K562 (cell line): Measurements from ENCODE around the gene SCAMP3. TPM values are rescaled to one million over a fixed set of nuclear protein-coding genes. Genes with fewer than 3 reads are reported as not detected.

ENCODE experiments used
- E2F3 ChIP-seq: fragments of 250-450 bp; sonication (Bioruptor Pico); IDR thresholded peaks from 2 replicates; pipeline ENCODE4 v1.4.0; 2020; ENCODE audit warnings: mild to moderate bottlenecking
- GATAD2B ChIP-seq: fragments of 450-650 bp; IDR thresholded peaks from 2 replicates; pipeline ENCODE4 v1.6.1; 2017; ENCODE audit warnings: mild to moderate bottlenecking, borderline replicate concordance
- MCM3 ChIP-seq: fragments of 450-650 bp; IDR thresholded peaks from 2 replicates; pipeline ENCODE4 v1.6.1; 2016
- NCOR1 ChIP-seq: fragments of 450-650 bp; IDR thresholded peaks from 2 replicates; pipeline ENCODE4 v1.6.1; 2016; ENCODE audit warnings: mild to moderate bottlenecking, moderate library complexity
- PHB2 ChIP-seq: fragments of 450-650 bp; IDR thresholded peaks from 2 replicates; pipeline ENCODE4 v1.6.1; 2017; ENCODE audit warnings: low read depth
- PHF8 ChIP-seq: fragments of 200-600 bp; sonication (generic); IDR thresholded peaks from 2 replicates; pipeline ENCODE4 v1.6.1; 2012; ENCODE audit warnings: mixed run types, mild to moderate bottlenecking, inconsistent platforms, low read length, moderate library complexity, borderline replicate concordance
- POLR2B ChIP-seq: fragments of 450-650 bp; IDR thresholded peaks from 2 replicates; pipeline ENCODE4 v1.6.1; 2018; ENCODE audit warnings: low read depth; ENCODE audit not compliant: partially characterized antibody
- RBM34 ChIP-seq: fragments of 200-400 bp; formaldehyde crosslinking; IDR thresholded peaks from 2 replicates; pipeline ENCODE4 v1.6.1; 2018; ENCODE audit warnings: low read length, borderline replicate concordance; ENCODE audit not compliant: insufficient read depth
- RREB1 ChIP-seq: fragments of 250-450 bp; sonication (Bioruptor Pico); IDR thresholded peaks from 2 replicates; pipeline ENCODE4 v1.4.0; 2020
- SP1 ChIP-seq: sonication (generic); formaldehyde crosslinking; IDR thresholded peaks from 2 replicates; pipeline ENCODE4 v1.8.1; 2022; ENCODE audit warnings: mild to moderate bottlenecking, missing genetic modification reagents
- SRF ChIP-seq, 2 experiments: fragments of 250-450, 450-650 bp in 1 of 2; sonication (Bioruptor Pico) in 1 of 2; sonication (generic) in 1 of 2; formaldehyde crosslinking; IDR thresholded peaks; 2 replicates each; pipeline versions ENCODE4 v1.5.0 to v1.5.1; 2020 to 2022; ENCODE audit warnings: mild to moderate bottlenecking in 1 of 2, missing genetic modification reagents in 1 of 2
- TBP ChIP-seq: optimal IDR thresholded peaks from 2 replicates; pipeline ENCODE3; 2011; ENCODE audit warnings: low read depth, low read length, improper control_type of control experiment
- THAP7 ChIP-seq: fragments of 250-450 bp; sonication (Bioruptor Pico); IDR thresholded peaks from 2 replicates; pipeline ENCODE4 v1.5.0; 2021
- ZMIZ1 ChIP-seq, 2 experiments: fragments of 150-350 bp in 1 of 2; IDR thresholded peaks; 2 replicates each; pipeline ENCODE4 v1.6.1; 2012 to 2016; ENCODE audit warnings: low read depth in 2 of 2, low read length in 2 of 2, mild to moderate bottlenecking in 1 of 2, moderate library complexity in 1 of 2
- ZNF316 ChIP-seq: fragments of 450-650 bp; IDR thresholded peaks from 2 replicates; pipeline ENCODE4 v1.6.1; 2016
- ZNF324 ChIP-seq: fragments of 250-450 bp; sonication (Bioruptor Pico); IDR thresholded peaks from 2 replicates; pipeline ENCODE4 v1.4.0; 2020; ENCODE audit warnings: mild to moderate bottlenecking
- ZNF830 ChIP-seq: fragments of 250-450 bp; sonication (Bioruptor Pico); IDR thresholded peaks from 2 replicates; pipeline ENCODE4 v1.5.0; 2021; ENCODE audit warnings: mild to moderate bottlenecking
- polyA plus RNA-seq, 8 experiments: library from polyadenylated mRNA; depleted of rRNA in 4 of 8; stranded (reverse) in 5 of 8; unstranded in 3 of 8; fragments of >200 nt; fragmentation: Nextera tagmentation in 2 of 8; fragmentation: Illumina TruSeq in 1 of 8; extraction: Ambion mirVana in 2 of 8; extraction: Trizol in 1 of 8; gene quantifications; 2 replicates each; pipeline versions ENCODE4 v1.2.1 to v1.2.3, GENCODE V29; 2011 to 2014; ENCODE audit warnings: inconsistent platforms in 1 of 8, missing spikeins in 1 of 8
- total RNA-seq, 7 experiments: library from RNA; depleted of rRNA in 6 of 7; stranded (reverse); fragments of >200 nt in 6 of 7; fragmentation: Illumina TruSeq in 2 of 7; extraction: Trizol in 2 of 7; gene quantifications; 2 replicates each; pipeline versions ENCODE4 v1.2.1 to v1.2.3, GENCODE V29; 2011 to 2021; ENCODE audit warnings: low replicate concordance in 1 of 7

Gene SCAMP3
- total and polyA plus RNA-seq, 9 of the 15 experiments (the other 6 are each of a cell fraction or from before 2014, with no cell fraction given): 14.2 to 131 (median 86.1) TPM

GRCh38 chr1:155226188-155226909, 35.8 kb downstream of the SCAMP3 start (continued):
- TF ChIP-seq RREB1 (no peak), PHF8 (no peak), E2F3 (CRISPR knock-in tag) (no peak), ZNF316 (no peak; the same call in 1 of the 2 replicates), ZNF830 (CRISPR knock-in tag) (no peak), THAP7 (CRISPR knock-in tag) (no peak), PHB2 (peak; percentile 59; the same call in 1 of the 2 replicates), MCM3 (no peak), NCOR1 (no peak), SRF (CRISPR knock-in tag; IDR thresholded peaks at IDR 0.05) (no peak), GATAD2B (no peak), SP1 (no peak; the same call in 1 of the 2 replicates), ZMIZ1 (IDR thresholded peaks at IDR 0.05; ENCODE audit: low read depth in 2 of 2, low read length in 2 of 2) (no peak; a peak in 1 of 4 replicates), POLR2B (no peak), ZNF324 (CRISPR knock-in tag) (no peak), RBM34 (no peak), TBP (peak; percentile 30)
